H1 (cell line): ENCODE measurements around the gene GGT5. TPM values are rescaled to one million over a fixed set of nuclear protein-coding genes. Genes with fewer than 3 reads are reported as not detected.
"Not testable (repeated sequence)": the region's sequence is repeated elsewhere in the genome, so short reads cannot be mapped to it uniquely, and the experiment has no call there.

Source experiments
- CTCF ChIA-PET: fragments of 300-600 bp; sonication (Branson Sonifier 250); formaldehyde crosslinking; loops from one replicate; lab custom pipeline; 2021; ENCODE audit not compliant: partially characterized antibody; lab: Charles Lee
- POLR2A ChIA-PET: fragments of 300-600 bp; sonication (Branson Sonifier 250); formaldehyde crosslinking; loops from one replicate; lab custom pipeline; 2021; ENCODE audit warnings: inconsistent platforms; ENCODE audit not compliant: partially characterized antibody; lab: Charles Lee
- DNase-seq, 2 experiments: peaks; one replicate each; pipeline versions ENCODE4 v3.0.0 to v3.0.0-alpha.2; 2010 to 2022; ENCODE audit warnings: low spot score in 2 of 2, low read depth in 1 of 2, mixed read lengths in 1 of 2
- FAIRE-seq: peaks from 2 replicates; lab custom pipeline; 2011; peaks lifted over from hg19 to GRCh38; lab: Jason Lieb, UNC
- H2AFZ ChIP-seq: 2 replicates; pipeline ENCODE4 v1.8.1; 2012; ENCODE audit warnings: low read length, inconsistent platforms
- H2AK5ac ChIP-seq: 2 replicates; pipeline ENCODE4 v1.6.1; 2013; ENCODE audit warnings: low read depth, low read length
- H2BK120ac ChIP-seq: replicated peaks from 2 replicates; pipeline ENCODE3; 2013; ENCODE audit warnings: low read depth, low read length, inconsistent platforms
- H2BK12ac ChIP-seq: 2 replicates; pipeline ENCODE4 v1.6.1; 2013; ENCODE audit warnings: low read depth, low read length
- H2BK15ac ChIP-seq: 2 replicates; pipeline ENCODE4 v1.6.1; 2013; ENCODE audit warnings: low read length
- H2BK20ac ChIP-seq: 2 replicates; pipeline ENCODE4 v1.6.1; 2013; ENCODE audit warnings: low read length
- H2BK5ac ChIP-seq: 2 replicates; pipeline ENCODE4 v1.6.1; 2013; ENCODE audit warnings: low read depth, low read length
- H3K14ac ChIP-seq: 2 replicates; pipeline ENCODE4 v1.6.1; 2013; ENCODE audit warnings: inconsistent platforms; ENCODE audit not compliant: insufficient read length
- H3K18ac ChIP-seq: 2 replicates; pipeline ENCODE4 v1.6.1; 2013; ENCODE audit warnings: low read length; ENCODE audit errors: extremely low read depth
- H3K23ac ChIP-seq: 2 replicates; pipeline ENCODE4 v1.6.1; 2013; ENCODE audit warnings: inconsistent platforms; ENCODE audit not compliant: insufficient read length
- H3K23me2 ChIP-seq: 2 replicates; pipeline ENCODE4 v1.6.1; 2013; ENCODE audit warnings: low read depth, low read length
- H3K27ac ChIP-seq: 2 replicates; pipeline ENCODE4 v1.6.1; 2011; ENCODE audit warnings: low read depth, low read length, inconsistent platforms
- H3K27me3 ChIP-seq, 4 experiments: replicated peaks in 1 of 4; 1 replicate in 1 of 4; 2 replicates in 3 of 4; pipeline versions ENCODE4 v1.6.1 to v1.8.1; 2011 to 2013; ENCODE audit warnings: low read length in 3 of 4, mild to moderate bottlenecking in 3 of 4, inconsistent platforms in 2 of 4, mixed read lengths in 2 of 4, moderate library complexity in 1 of 4; ENCODE audit not compliant: control insufficient read depth in 3 of 4, insufficient read depth in 3 of 4; ENCODE audit errors: extremely low read depth in 1 of 4
- H3K36me3 ChIP-seq, 4 experiments: 2 replicates each; pipeline versions ENCODE4 v1.6.1 to v1.8.1; 2011 to 2013; ENCODE audit warnings: mild to moderate bottlenecking in 4 of 4, low read length in 3 of 4, moderate library complexity in 2 of 4, control low read depth in 1 of 4, inconsistent platforms in 1 of 4; ENCODE audit not compliant: insufficient read depth in 4 of 4, control insufficient read depth in 2 of 4
- H3K4ac ChIP-seq: replicated peaks from 2 replicates; pipeline ENCODE3; 2013; ENCODE audit warnings: low read length, low read depth, mixed read lengths, inconsistent platforms; ENCODE audit not compliant: insufficient read length
- H3K4me1 ChIP-seq, 4 experiments: replicated peaks in 1 of 4; 1 replicate in 1 of 4; 2 replicates in 3 of 4; pipeline versions ENCODE4 v1.6.1 to v1.8.1; 2011 to 2013; ENCODE audit warnings: low read length in 3 of 4, inconsistent platforms in 2 of 4, mixed read lengths in 1 of 4; ENCODE audit not compliant: insufficient read depth in 4 of 4, control insufficient read depth in 3 of 4
- H3K4me2 ChIP-seq, 2 experiments: 2 replicates each; pipeline versions ENCODE4 v1.6.1 to v1.8.1; 2011 to 2013; ENCODE audit warnings: low read depth in 2 of 2, low read length in 2 of 2, control low read depth in 1 of 2, inconsistent platforms in 1 of 2, mild to moderate bottlenecking in 1 of 2; ENCODE audit not compliant: insufficient read depth in 1 of 2
- H3K4me3 ChIP-seq, 4 experiments: fragments of 200-600, 300-600 bp in 1 of 4; sonication (generic), shearing (Covaris generic), sonication (Bioruptor Twin) in 1 of 4; 2 replicates each; pipeline versions ENCODE4 v1.5.1 to v1.8.1; 2011 to 2016; ENCODE audit warnings: low read length in 4 of 4, low read depth in 3 of 4, control low read depth in 2 of 4, inconsistent platforms in 2 of 4, mild to moderate bottlenecking in 2 of 4, mixed read lengths in 1 of 4, moderate library complexity in 1 of 4; ENCODE audit not compliant: insufficient read depth in 2 of 4; ENCODE audit errors: extremely low read depth in 1 of 4
- H3K56ac ChIP-seq: replicated peaks from 2 replicates; pipeline ENCODE3; 2013; ENCODE audit warnings: low read depth, mild to moderate bottlenecking, mixed read lengths, low read length, inconsistent platforms; ENCODE audit not compliant: insufficient read length
- H3K79me1 ChIP-seq: 2 replicates; pipeline ENCODE4 v1.6.1; 2013; ENCODE audit warnings: low read depth, low read length, control low read depth
- H3K79me2 ChIP-seq, 2 experiments: 2 replicates each; pipeline versions ENCODE4 v1.6.1 to v1.8.1; 2012 to 2013; ENCODE audit warnings: low read length in 2 of 2, mild to moderate bottlenecking in 2 of 2, inconsistent platforms in 1 of 2; ENCODE audit not compliant: insufficient read depth in 2 of 2, control insufficient read depth in 1 of 2
- H3K9ac ChIP-seq, 4 experiments: replicated peaks in 1 of 4; 1 replicate in 1 of 4; 2 replicates in 3 of 4; pipeline versions ENCODE4 v1.6.1 to v1.8.1; 2011 to 2013; ENCODE audit warnings: low read depth in 3 of 4, low read length in 3 of 4, control low read depth in 2 of 4, mild to moderate bottlenecking in 2 of 4, moderate library complexity in 2 of 4, inconsistent platforms in 1 of 4; ENCODE audit errors: extremely low read depth in 1 of 4
- H3K9me3 ChIP-seq, 2 experiments: 2 replicates each; pipeline versions ENCODE4 v1.6.1 to v1.8.1; 2012 to 2013; ENCODE audit warnings: mild to moderate bottlenecking in 2 of 2, moderate library complexity in 2 of 2, control low read depth in 1 of 2, inconsistent platforms in 1 of 2, low read depth in 1 of 2, low read length in 1 of 2, mixed read lengths in 1 of 2; ENCODE audit not compliant: insufficient read depth in 2 of 2
- H4K20me1 ChIP-seq, 2 experiments: replicated peaks in 1 of 2; 2 replicates each; pipeline versions ENCODE3 to v1.8.1; 2011 to 2013; ENCODE audit warnings: inconsistent platforms in 2 of 2, low read length in 2 of 2, mild to moderate bottlenecking in 1 of 2; ENCODE audit not compliant: insufficient read depth in 2 of 2, control insufficient read depth in 1 of 2
- H4K5ac ChIP-seq: 2 replicates; pipeline ENCODE4 v1.6.1; 2013; ENCODE audit warnings: low read length, low read depth, mixed read lengths, inconsistent platforms; ENCODE audit not compliant: insufficient read length
- H4K8ac ChIP-seq: 2 replicates; pipeline ENCODE4 v1.8.0; 2013; ENCODE audit warnings: mild to moderate bottlenecking, moderate library complexity, low read length, inconsistent platforms; ENCODE audit not compliant: insufficient read depth; ENCODE audit errors: extremely low read depth
- H4K91ac ChIP-seq: replicated peaks from 2 replicates; pipeline ENCODE3; 2013; ENCODE audit warnings: low read length, mixed read lengths, inconsistent platforms; ENCODE audit not compliant: insufficient read length
- WGBS, 2 experiments: shearing (Covaris generic) in 1 of 2; methylation state at CpG; one replicate each; pipeline versions ENCODE4 v1.1.6 to v1.1.7; 2013 to 2015; ENCODE audit warnings: low lambda C conversion rate in 2 of 2, mixed read lengths in 2 of 2, inconsistent platforms in 1 of 2, low coverage in 1 of 2, missing lambda C conversion rate in 1 of 2; ENCODE audit not compliant: insufficient replicate concordance in 2 of 2, insufficient coverage in 1 of 2, insufficient read length in 1 of 2; ENCODE audit errors: extremely low coverage in 1 of 2, missing lambda C conversion rate in 1 of 2; 5-methylcytosine and 5-hydroxymethylcytosine counted together
- polyA plus RNA-seq, 7 experiments: library from polyadenylated mRNA; depleted of rRNA in 3 of 7; stranded (reverse) in 5 of 7; unstranded in 2 of 7; fragments of >200 nt in 5 of 7; fragments of 200-250 nt in 2 of 7; gene quantifications; 1 replicate in 5 of 7; 2 replicates in 1 of 7; 4 replicates in 1 of 7; pipeline versions ENCODE4 v1.2.1 to v1.2.3, GENCODE V29; 2011 to 2013; ENCODE audit warnings: missing spikeins in 2 of 7, mixed read lengths in 2 of 7
- total RNA-seq: library from RNA; stranded (reverse); fragmentation: NEBNext Ultra II Directional; extraction: Animal tissue kit (Norgen Biotek cat#: 25700); gene quantifications from 2 replicates; pipeline ENCODE4 v1.2.1, GENCODE V29; 2021

GGT5 gene
- total and polyA plus RNA-seq, 2 of the 8 experiments (the other 6 are each of a cell fraction or from before 2014, with no cell fraction given): 0.05 TPM; not detected in 1

GRCh38 chr22:24182900-24183246 is 62.0 kb downstream of the GGT5 start:
- H3K9ac ChIP-seq, H4K8ac ChIP-seq, H2BK120ac ChIP-seq, H3K23ac ChIP-seq, H3K18ac ChIP-seq, H3K4me3 ChIP-seq, H2AFZ ChIP-seq, H4K20me1 ChIP-seq, H3K14ac ChIP-seq, H2BK12ac ChIP-seq, H2BK5ac ChIP-seq, H3K27ac ChIP-seq, DNase-seq, H4K5ac ChIP-seq, H3K56ac ChIP-seq, H2BK15ac ChIP-seq, H2BK20ac ChIP-seq, H3K9me3 ChIP-seq, H3K27me3 ChIP-seq, H3K79me1 ChIP-seq, POLR2A ChIA-PET, H3K4me2 ChIP-seq, H3K36me3 ChIP-seq, H4K91ac ChIP-seq, FAIRE-seq, H2AK5ac ChIP-seq, H3K4ac ChIP-seq, H3K79me2 ChIP-seq, H3K23me2 ChIP-seq: not testable (repeated sequence)
- WGBS, 2 experiments: 92% methylated on average over 10 of the region's 11 CpGs; no CpG with 5 or more reads in 1 of the 2 experiments
- CTCF ChIA-PET: interaction anchor here (1.0 to 3.4 kb wide), 4 partner anchors 32 to 86 kb away, joined by 3 to 8 read pairs (median 4); no protein-coding TSS in a partner anchor
- peaks cover 0 to 13% (median 9%) of the 10 kb centered on the region in 4 experiments; a peak in 6 of 7 replicates for H3K4me1 ChIP-seq
